CD4-positive, alpha-beta T cell treated with Interleukin-2 at 100 ng/mL for 4 hours (primary cell): Measurements from ENCODE around the gene ZNF559.

Source experiments
- DNase-seq: peaks from one replicate; pipeline ENCODE4 v3.0.0-alpha.2; 2020; ENCODE audit warnings: low spot score

Gene ZNF559

DNA sequence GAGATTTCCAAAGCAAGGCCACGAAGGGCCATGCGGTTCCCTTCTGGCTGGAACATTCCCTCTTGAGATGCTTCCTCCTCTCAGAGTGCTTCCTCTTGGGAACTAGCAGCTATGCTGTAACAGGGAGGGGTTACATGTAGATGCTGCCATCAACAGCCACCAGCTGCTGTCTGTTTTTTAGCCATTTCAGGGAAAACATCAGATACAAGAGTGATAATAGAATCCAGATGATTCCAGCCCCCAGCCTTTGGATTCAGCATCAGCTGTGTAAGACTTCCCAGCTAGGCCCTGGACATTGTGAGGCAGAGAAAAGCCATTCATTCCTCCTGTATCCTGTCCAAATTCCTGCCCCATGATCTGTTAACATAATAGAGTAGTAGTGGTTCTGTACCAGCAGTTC, 30.7 kb downstream of the ZNF559 start:
- no peak for DNase-seq

DNA sequence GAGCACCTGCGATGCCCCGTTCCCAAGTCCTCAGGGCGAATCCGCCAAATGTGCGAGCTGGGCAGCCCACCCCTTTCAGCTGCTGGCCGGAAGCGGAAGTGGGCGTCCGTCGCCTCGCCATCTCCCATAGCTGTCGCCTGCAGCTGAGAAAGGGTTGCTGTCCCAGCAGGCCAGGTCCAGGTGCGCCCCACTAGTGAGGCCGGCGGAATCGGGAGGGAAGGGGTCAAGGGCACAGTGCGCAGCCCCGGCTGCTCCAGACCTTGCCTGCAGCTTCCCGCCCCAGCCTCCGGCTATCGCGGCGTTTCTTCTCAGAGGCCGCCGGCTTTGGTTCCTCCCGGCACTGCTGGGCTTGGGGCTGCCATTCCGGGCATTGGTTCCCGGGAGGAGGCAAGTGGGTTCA, 38.9 kb downstream of the ZNF559 start, which contains the start of gene ZNF177:
Gene ZNF177 (plus strand): TSS at position 109 of the 400 bp plus-strand sequence. CDS start 15,299 bp downstream, outside the sequence.
- DNase-seq, result no peak

DNA sequence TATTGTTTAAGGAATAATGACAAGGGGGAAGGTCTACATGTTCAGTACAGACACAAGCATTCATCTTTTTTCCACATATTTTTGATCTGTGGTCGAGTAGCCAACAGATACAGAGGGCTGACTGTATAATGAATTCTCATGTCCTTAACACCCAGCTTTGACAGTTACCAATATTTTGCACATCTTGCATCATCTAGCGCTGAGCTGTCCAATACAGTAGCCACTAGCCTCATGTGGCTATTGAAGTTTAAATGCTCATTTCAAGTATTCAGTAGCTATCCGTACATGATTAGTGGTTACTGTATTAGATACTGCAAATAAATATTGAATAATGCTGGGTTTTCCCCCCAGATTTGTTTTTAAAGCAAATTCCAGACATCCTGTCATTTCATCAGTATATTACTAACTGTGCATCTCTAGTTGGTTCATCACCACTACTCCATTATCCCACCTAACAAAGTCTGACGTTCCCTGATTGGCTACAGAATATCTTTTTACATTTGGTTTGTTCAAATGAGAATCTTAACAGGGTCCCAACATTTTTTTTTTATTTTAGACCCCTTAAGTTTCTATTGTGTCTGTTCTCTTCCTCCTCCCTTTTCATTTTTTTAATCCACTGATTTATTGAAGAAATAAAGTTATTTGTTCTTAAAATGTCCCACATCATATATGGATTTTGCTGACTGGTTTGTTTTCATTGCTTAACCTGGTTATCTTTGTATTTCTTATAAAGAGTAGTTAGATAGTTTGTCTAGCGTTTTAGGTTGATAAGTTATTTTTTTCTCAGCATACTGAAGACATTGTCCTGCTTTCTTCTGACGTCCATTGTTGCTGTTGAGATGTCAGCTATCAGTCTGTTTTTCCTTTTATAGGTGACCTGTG, 47.0 kb downstream of the ZNF559 start:
- no peak for DNase-seq

DNA sequence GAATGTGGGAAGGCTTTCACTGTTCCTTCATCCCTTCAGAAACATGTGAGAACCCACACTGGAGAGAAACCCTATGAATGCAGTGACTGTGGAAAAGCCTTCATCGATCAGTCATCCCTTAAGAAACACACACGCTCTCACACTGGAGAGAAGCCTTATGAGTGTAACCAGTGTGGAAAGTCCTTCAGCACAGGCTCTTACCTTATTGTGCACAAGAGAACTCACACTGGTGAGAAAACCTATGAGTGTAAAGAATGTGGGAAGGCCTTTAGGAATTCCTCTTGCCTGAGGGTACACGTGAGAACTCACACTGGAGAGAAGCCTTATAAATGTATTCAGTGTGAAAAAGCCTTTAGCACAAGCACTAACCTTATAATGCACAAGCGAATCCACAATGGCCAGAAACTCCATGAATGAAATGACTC, 57.4 kb downstream of the ZNF559 start:
- DNase-seq, result no peak
